PC-9 (cell line): Measurements from ENCODE around the gene DEFB124. TPM values are rescaled to one million over a fixed set of nuclear protein-coding genes. Genes with fewer than 3 reads are reported as not detected.
"Not testable (repeated sequence)": the region's sequence is repeated elsewhere in the genome, so short reads cannot be mapped to it uniquely, and the experiment has no call there.

Experiments used
- BruUV-seq: library from RNA; stranded (reverse); fragments of 400-500 nt; replicated peaks from 2 replicates; lab custom pipeline; 2021; lab: Mats Ljungman, UMichigan
- CTCF ChIA-PET: fragments of 300-600 bp; sonication (Branson Sonifier 250); formaldehyde crosslinking; loops from one replicate; lab custom pipeline; 2022; ENCODE audit warnings: antibody characterized with exemption; lab: Charles Lee
- POLR2A ChIA-PET: fragments of 300-600 bp; sonication (Branson Sonifier 250); formaldehyde crosslinking; loops from one replicate; lab custom pipeline; 2022; ENCODE audit warnings: antibody characterized with exemption; ENCODE audit not compliant: unreplicated experiment; lab: Charles Lee
- DNase-seq, 2 experiments: peaks; one replicate each; pipeline versions ENCODE4 v3.0.0 to v3.0.0-alpha.2; 2015 to 2022; ENCODE audit warnings: mixed read lengths in 1 of 2
- H2AFZ ChIP-seq: fragments of 200-600 bp; sonication (generic); 2 replicates; pipeline ENCODE4 v1.8.1; 2017; ENCODE audit warnings: antibody characterized with exemption
- H3F3A ChIP-seq: fragments of 200-600 bp; sonication (generic); 2 replicates; pipeline ENCODE4 v1.8.1; 2017; ENCODE audit warnings: antibody characterized with exemption, mild to moderate bottlenecking, low read depth; ENCODE audit not compliant: insufficient read depth
- H3K27ac ChIP-seq: fragments of 200-600 bp; sonication (generic); 2 replicates; pipeline ENCODE4 v1.6.1; 2016; ENCODE audit warnings: mixed run types
- H3K27me3 ChIP-seq: fragments of 200-600 bp; sonication (generic); 2 replicates; pipeline ENCODE4 v1.6.1; 2016; ENCODE audit warnings: low read depth, mixed run types; ENCODE audit not compliant: insufficient read depth
- H3K36me3 ChIP-seq: fragments of 200-600 bp; sonication (generic); 2 replicates; pipeline ENCODE4 v1.6.1; 2016; ENCODE audit warnings: low read depth, mixed run types
- H3K4me1 ChIP-seq: fragments of 200-600 bp; sonication (generic); replicated peaks from 2 replicates; pipeline ENCODE4 v1.6.1; 2016; ENCODE audit warnings: mixed run types; ENCODE audit not compliant: insufficient read depth
- H3K4me2 ChIP-seq: fragments of 200-600 bp; sonication (generic); 2 replicates; pipeline ENCODE4 v1.6.1; 2017; ENCODE audit warnings: mixed run types
- H3K4me3 ChIP-seq: fragments of 200-600 bp; sonication (generic); 2 replicates; pipeline ENCODE4 v1.6.1; 2016; ENCODE audit warnings: mixed run types
- H3K79me2 ChIP-seq: fragments of 200-600 bp; sonication (generic); 2 replicates; pipeline ENCODE4 v1.6.1; 2017; ENCODE audit warnings: low read depth, mixed run types
- H3K9me2 ChIP-seq: fragments of 200-600 bp; sonication (generic); 2 replicates; pipeline ENCODE4 v1.8.1; 2017; ENCODE audit warnings: mild to moderate bottlenecking; ENCODE audit not compliant: insufficient read depth
- H3K9me3 ChIP-seq: fragments of 200-600 bp; sonication (generic); 2 replicates; pipeline ENCODE4 v1.8.1; 2016; ENCODE audit warnings: low read depth; ENCODE audit not compliant: insufficient read depth
- H4K20me1 ChIP-seq: fragments of 200-600 bp; sonication (generic); 2 replicates; pipeline ENCODE4 v1.8.1; 2017; ENCODE audit not compliant: insufficient read depth
- CTCF ChIP-seq: fragments of 200-600 bp; sonication (generic); conservative IDR thresholded peaks from 2 replicates; pipeline ENCODE4 v1.6.1; 2017; ENCODE audit warnings: mixed run types, antibody characterized with exemption, mild to moderate bottlenecking, moderate library complexity
- EZH2 ChIP-seq: fragments of 200-600 bp; sonication (generic); IDR thresholded peaks from 2 replicates; pipeline ENCODE4 v1.8.0; 2017; ENCODE audit warnings: antibody characterized with exemption, low read depth
- intact Hi-C: fragments of 100-400 bp; cut with micrococcal nuclease; formaldehyde crosslinking; loops from one replicate; pipeline ENCODE4 v1.10.0; 2022; ENCODE audit not compliant: unreplicated experiment
- total RNA-seq: library from RNA; stranded (reverse); gene quantifications from 2 replicates; pipeline ENCODE4 v1.2.3, GENCODE V29; 2021

Gene DEFB124
- total RNA-seq, 1 experiment from 2014 or later: not detected

GRCh38 chr20:31446084-31446819 lies 28.7 kb downstream of the DEFB124 start:
- ChIA-PET POLR2A (no interaction called here), CTCF (no interaction called here)
- H3K36me3 ChIP-seq: no peaks in the 10 kb centered on the region
- no peak overlapping the region for H3K27ac ChIP-seq
- no peak for DNase-seq
- intact Hi-C loops: no loop called here
- H3K79me2 ChIP-seq: no peaks in the 10 kb centered on the region
- TF ChIP-seq CTCF (no peak), EZH2 (no peak)
- H3K9me2 ChIP-seq: no peaks in the 10 kb centered on the region
- H3K4me1 ChIP-seq: no peaks in the 10 kb centered on the region
- H3K4me3 ChIP-seq: no peak overlapping the region
- no peak overlapping the region for H2AFZ ChIP-seq
- H3K9me3 ChIP-seq: no peaks in the 10 kb centered on the region
- no peaks in the 10 kb centered on the region for H3F3A ChIP-seq
- peaks cover 9% of the 10 kb centered on the region; the same call in 1 of the 2 replicates for H3K27me3 ChIP-seq
- BruUV-seq: no TSS peak
- no peaks in the 10 kb centered on the region; the same call in 1 of the 2 replicates for H4K20me1 ChIP-seq
- no peak overlapping the region for H3K4me2 ChIP-seq

GRCh38 chr20:31440012-31440659 lies 34.8 kb downstream of the DEFB124 start, which contains the start of gene DEFB123:
Gene DEFB123 (plus strand): TSS chr20:31440632. CDS start chr20:31440699, 67 bp downstream.
- Histone ChIP-seq H3K36me3 (no peaks in the 10 kb centered on the region), H4K20me1 (no peaks in the 10 kb centered on the region; the same call in 1 of the 2 replicates), H2AFZ (no peak within 1 kb of the TSS), H3K4me1 (no peaks in the 10 kb centered on the region), H3K4me3 (no peak within 1 kb of the TSS), H3K79me2 (no peaks in the 10 kb centered on the region), H3K4me2 (no peak within 1 kb of the TSS), H3F3A (no peaks in the 10 kb centered on the region), H3K27ac (no peak within 1 kb of the TSS), H3K27me3 (peaks cover 31% of the 10 kb centered on the region), H3K9me2 (no peaks in the 10 kb centered on the region), H3K9me3 (no peaks in the 10 kb centered on the region)
- no TSS peak for BruUV-seq
- CTCF ChIA-PET: interaction anchor here (0.5 kb wide), 1 partner anchor 20 kb away, joined by 4 read pairs; no protein-coding TSS in a partner anchor
- TF ChIP-seq EZH2 (no peak), CTCF (no peak; the same call in 1 of the 2 replicates)
- POLR2A ChIA-PET: no interaction called here
- intact Hi-C loops: no loop called here
- no peak for DNase-seq

GRCh38 chr20:31430568-31431115 lies 44.3 kb downstream of the DEFB124 start:
- DNase-seq: no peak
- Histone ChIP-seq H3K4me3 (no peak overlapping the region), H3K79me2 (no peaks in the 10 kb centered on the region), H3K27ac (no peak overlapping the region), H3K4me2 (no peak overlapping the region), H3K9me2 (no peaks in the 10 kb centered on the region), H2AFZ (no peak overlapping the region), H3K4me1 (no peaks in the 10 kb centered on the region), H3K36me3 (no peaks in the 10 kb centered on the region), H3F3A (no peaks in the 10 kb centered on the region), H4K20me1 (no peaks in the 10 kb centered on the region), H3K9me3 (no peaks in the 10 kb centered on the region), H3K27me3 (peaks cover 35% of the 10 kb centered on the region)
- TF ChIP-seq CTCF: no peak
- TF ChIP-seq EZH2: no peak
- CTCF ChIA-PET: no interaction called here
- BruUV-seq: no TSS peak
- POLR2A ChIA-PET: interaction anchor here (0.6 kb wide), 1 partner anchor 418 kb away, joined by 3 read pairs; no protein-coding TSS in a partner anchor
- intact Hi-C loops: no loop called here

GRCh38 chr20:31427576-31427975 lies 47.4 kb downstream of the DEFB124 start:
- BruUV-seq, CTCF ChIA-PET: not testable (repeated sequence)

More at GRCh38 chr20:31427576-31427975, 47.4 kb downstream of the DEFB124 start:
- intact Hi-C loops, POLR2A ChIA-PET, H3K4me2 ChIP-seq, DNase-seq, H3K4me3 ChIP-seq, H3K4me1 ChIP-seq, H3F3A ChIP-seq, H2AFZ ChIP-seq, H3K27ac ChIP-seq, H3K36me3 ChIP-seq, H3K79me2 ChIP-seq, H4K20me1 ChIP-seq, H3K9me2 ChIP-seq, H3K9me3 ChIP-seq: not testable (repeated sequence)
- H3K27me3 ChIP-seq: peaks cover 24% of the 10 kb centered on the region
